ENCODE results near the gene TMEM186.

The TMEM186 gene

DNA sequence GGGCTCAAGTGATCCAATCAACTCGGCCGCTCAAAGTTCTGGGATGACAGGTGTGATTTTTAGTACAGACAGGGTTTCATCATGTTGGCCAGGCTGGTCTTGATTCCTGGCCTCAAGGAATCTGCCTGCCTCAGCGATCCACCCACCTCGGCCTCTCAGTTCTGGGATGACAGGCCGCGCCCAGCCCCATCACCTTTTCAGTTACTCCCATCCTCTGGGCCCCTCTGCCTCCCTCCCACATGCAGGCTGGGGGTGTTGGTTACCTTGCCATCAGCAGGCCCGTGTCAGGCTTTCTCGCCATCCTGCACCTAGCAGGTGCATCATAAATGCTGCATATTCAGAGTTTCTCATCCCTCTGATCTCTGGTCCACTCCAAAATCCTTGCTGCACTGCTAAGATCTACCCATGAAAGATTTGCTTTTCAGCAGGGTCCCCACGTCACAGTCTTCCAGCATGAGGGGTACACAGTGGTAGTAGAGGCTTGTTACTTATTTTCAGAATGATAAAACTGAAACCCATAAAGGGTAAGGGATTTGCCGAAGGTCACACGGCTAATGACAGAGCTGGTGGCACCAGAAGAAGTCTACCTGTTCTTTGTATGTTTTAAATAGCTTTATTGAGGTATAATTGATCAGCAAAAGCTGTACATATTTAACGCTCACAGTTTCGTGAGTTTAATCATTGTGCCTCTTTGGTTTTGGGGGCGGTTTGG lies 16.8 kb upstream of the TMEM186 start:
- no peak overlapping the region for H3K9ac ChIP-seq (ENCODE audit: low read length)
- 0 out of 2 replicates have a peak, but pooled peaks cover 5% of the 10 kb centered on the region for H3F3A ChIP-seq (ENCODE audit: insufficient read depth)
- no peak overlapping the region for H2AFZ ChIP-seq (ENCODE audit: low read depth, low read length, severe bottlenecking)
- TF ChIP-seq, protein P1, sequence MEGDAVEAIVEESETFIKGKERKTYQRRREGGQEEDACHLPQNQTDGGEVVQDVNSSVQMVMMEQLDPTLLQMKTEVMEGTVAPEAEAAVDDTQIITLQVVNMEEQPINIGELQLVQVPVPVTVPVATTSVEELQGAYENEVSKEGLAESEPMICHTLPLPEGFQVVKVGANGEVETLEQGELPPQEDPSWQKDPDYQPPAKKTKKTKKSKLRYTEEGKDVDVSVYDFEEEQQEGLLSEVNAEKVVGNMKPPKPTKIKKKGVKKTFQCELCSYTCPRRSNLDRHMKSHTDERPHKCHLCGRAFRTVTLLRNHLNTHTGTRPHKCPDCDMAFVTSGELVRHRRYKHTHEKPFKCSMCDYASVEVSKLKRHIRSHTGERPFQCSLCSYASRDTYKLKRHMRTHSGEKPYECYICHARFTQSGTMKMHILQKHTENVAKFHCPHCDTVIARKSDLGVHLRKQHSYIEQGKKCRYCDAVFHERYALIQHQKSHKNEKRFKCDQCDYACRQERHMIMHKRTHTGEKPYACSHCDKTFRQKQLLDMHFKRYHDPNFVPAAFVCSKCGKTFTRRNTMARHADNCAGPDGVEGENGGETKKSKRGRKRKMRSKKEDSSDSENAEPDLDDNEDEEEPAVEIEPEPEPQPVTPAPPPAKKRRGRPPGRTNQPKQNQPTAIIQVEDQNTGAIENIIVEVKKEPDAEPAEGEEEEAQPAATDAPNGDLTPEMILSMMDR (IDR thresholded peaks at IDR 0.05; ENCODE audit: insufficient read depth, low read length, poor library complexity, severe bottlenecking): no peak
- TF ChIP-seq EZH2phosphoT487 (conservative IDR thresholded peaks at IDR 0.05; ENCODE audit: low read length): no peak
- no peaks in the 10 kb centered on the region for H3K9me2 ChIP-seq (replicated peaks; ENCODE audit: insufficient read depth, low read length)
- peaks cover under 1% of the 10 kb centered on the region for H3K79me2 ChIP-seq (ENCODE audit: insufficient read depth, low read length)
- no peak overlapping the region for H3K4me2 ChIP-seq (ENCODE audit: low read depth, low read length, poor library complexity, severe bottlenecking)
- no peaks in the 10 kb centered on the region for H3K9me3 ChIP-seq (ENCODE audit: insufficient read depth, low read length)
- H3K36me3 ChIP-seq (ENCODE audit: low read length): peaks cover 42% of the 10 kb centered on the region
- H3K4me3 ChIP-seq (ENCODE audit: insufficient read depth, low read length, poor library complexity, severe bottlenecking): no peak overlapping the region
- H3K27me3 ChIP-seq (ENCODE audit: low read length): no peaks in the 10 kb centered on the region
- no peaks in the 10 kb centered on the region for H4K20me1 ChIP-seq (ENCODE audit: low read depth, low read length)
- no peak overlapping the region for H3K27ac ChIP-seq (ENCODE audit: low read depth, low read length)

DNA sequence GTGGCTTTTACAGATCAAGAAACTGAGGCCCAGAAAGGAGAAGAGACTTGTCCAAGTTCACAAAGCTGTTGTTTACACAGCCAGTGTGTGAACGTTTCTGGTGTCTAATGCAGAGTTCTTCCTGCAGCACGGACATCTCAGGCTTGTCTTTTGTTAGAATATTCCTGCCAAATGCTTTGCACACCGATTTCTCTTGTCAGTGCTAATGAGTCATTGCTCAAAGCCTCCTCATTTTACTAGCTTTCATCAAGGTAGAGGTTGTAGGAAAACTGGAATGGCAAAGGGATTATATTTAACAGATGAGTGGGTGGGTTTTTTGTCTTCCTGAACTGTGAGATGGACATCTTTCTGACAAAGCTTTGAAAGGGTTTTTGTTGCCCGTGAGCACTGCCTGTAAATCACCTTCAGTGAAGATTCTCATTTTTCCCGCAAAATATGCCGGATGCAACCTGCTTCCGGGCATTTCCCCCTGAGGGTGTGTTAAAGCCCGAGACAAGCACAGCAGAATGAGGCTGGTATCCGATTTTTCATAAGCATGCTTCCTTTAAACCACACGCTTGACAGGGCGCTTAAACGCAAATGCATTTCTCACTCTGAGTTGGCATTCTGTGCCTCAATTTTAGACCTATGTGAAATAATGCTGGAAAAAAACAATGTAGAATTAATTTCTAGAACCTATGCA lies 14.9 kb upstream of the TMEM186 start:
- H2AFZ ChIP-seq (ENCODE audit: low read depth, low read length, severe bottlenecking): no peak overlapping the region
- TF ChIP-seq, protein P1 (IDR thresholded peaks at IDR 0.05; ENCODE audit: insufficient read depth, low read length, poor library complexity, severe bottlenecking): no peak
- TF ChIP-seq EZH2phosphoT487 (conservative IDR thresholded peaks at IDR 0.05; ENCODE audit: low read length): no peak
- H3K4me3 ChIP-seq (ENCODE audit: insufficient read depth, low read length, poor library complexity, severe bottlenecking): no peak overlapping the region
- 0 out of 2 replicates have a peak, but pooled peaks cover 4% of the 10 kb centered on the region for H3F3A ChIP-seq (ENCODE audit: insufficient read depth)
- H3K27me3 ChIP-seq (ENCODE audit: low read length): no peaks in the 10 kb centered on the region
- H3K27ac ChIP-seq (ENCODE audit: low read depth, low read length): no peak overlapping the region
- H4K20me1 ChIP-seq (ENCODE audit: low read depth, low read length): no peaks in the 10 kb centered on the region
- no peaks in the 10 kb centered on the region for H3K9me3 ChIP-seq (ENCODE audit: insufficient read depth, low read length)
- no peak overlapping the region for H3K9ac ChIP-seq (ENCODE audit: low read length)
- no peaks in the 10 kb centered on the region for H3K9me2 ChIP-seq (replicated peaks; ENCODE audit: insufficient read depth, low read length)
- H3K79me2 ChIP-seq (ENCODE audit: insufficient read depth, low read length): peaks cover 6% of the 10 kb centered on the region
- H3K4me2 ChIP-seq (ENCODE audit: low read depth, low read length, poor library complexity, severe bottlenecking): no peak overlapping the region
- peaks cover 54% of the 10 kb centered on the region for H3K36me3 ChIP-seq (ENCODE audit: low read length)

DNA sequence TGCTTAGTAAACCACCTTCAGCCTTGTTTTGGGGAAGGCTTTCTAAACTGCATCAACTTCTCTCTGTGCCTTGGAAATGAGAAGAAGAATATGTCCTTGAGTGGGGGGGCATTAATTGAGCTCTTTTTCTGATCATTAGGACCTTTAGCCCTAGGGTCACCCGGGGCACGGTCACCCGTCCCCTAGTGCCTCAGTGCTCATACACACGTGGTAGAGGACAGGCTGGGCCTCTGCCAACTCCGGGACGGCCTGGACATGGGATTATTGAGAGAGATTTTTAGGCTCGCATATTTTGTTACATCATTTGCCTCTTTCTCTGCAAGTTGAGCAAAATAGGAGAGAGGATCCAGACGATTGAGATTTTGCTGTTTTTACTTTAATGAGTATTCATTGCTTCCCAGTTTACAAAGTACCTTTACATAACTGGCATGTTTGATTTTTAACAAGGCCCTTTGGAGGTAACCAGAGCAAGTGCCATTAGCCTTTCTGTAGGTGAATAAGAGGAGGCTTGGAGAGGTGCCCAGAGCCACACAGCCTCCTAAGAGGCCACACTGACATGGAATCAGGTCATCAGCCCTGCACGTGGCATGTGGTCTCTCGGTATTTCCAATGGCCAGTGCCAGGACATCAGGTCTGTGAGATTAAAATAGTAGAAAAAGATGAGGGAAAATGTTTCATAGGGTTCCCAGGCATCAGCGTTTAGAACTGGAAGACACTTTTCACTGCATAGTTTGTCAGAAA lies 11.3 kb upstream of the TMEM186 start:
- Histone ChIP-seq H3K9me2 (replicated peaks; ENCODE audit: insufficient read depth, low read length) (no peaks in the 10 kb centered on the region), H3K9me3 (ENCODE audit: insufficient read depth, low read length) (no peaks in the 10 kb centered on the region), H2AFZ (ENCODE audit: low read depth, low read length, severe bottlenecking) (no peak overlapping the region), H3F3A (ENCODE audit: insufficient read depth) (no peaks in the 10 kb centered on the region), H3K27me3 (ENCODE audit: low read length) (no peaks in the 10 kb centered on the region), H4K20me1 (ENCODE audit: low read depth, low read length) (no peaks in the 10 kb centered on the region; the same call in 1 of the 2 replicates), H3K4me2 (ENCODE audit: low read depth, low read length, poor library complexity, severe bottlenecking) (no peak overlapping the region), H3K4me3 (ENCODE audit: insufficient read depth, low read length, poor library complexity, severe bottlenecking) (no peak overlapping the region), H3K9ac (ENCODE audit: low read length) (no peak overlapping the region), H3K27ac (ENCODE audit: low read depth, low read length) (no peak overlapping the region), H3K79me2 (ENCODE audit: insufficient read depth, low read length) (peaks cover 27% of the 10 kb centered on the region), H3K36me3 (ENCODE audit: low read length) (peaks cover 51% of the 10 kb centered on the region)
- TF ChIP-seq, protein P1 (IDR thresholded peaks at IDR 0.05; ENCODE audit: insufficient read depth, low read length, poor library complexity, severe bottlenecking): no peak
- TF ChIP-seq EZH2phosphoT487 (conservative IDR thresholded peaks at IDR 0.05; ENCODE audit: low read length): no peak
